Right lobe of liver (tissue), 4 donors: ENCODE data around the gene SCAMP4.

ENCODE experiments used
- CTCF ChIP-seq, 4 donors: fragments of 200-600 bp in 3 of 4; fragments of 450-650 bp in 1 of 4; IDR thresholded peaks; one replicate each; pipeline versions ENCODE4 v1.5.1 to v1.8.0; 2016 to 2022; ENCODE audit warnings: antibody characterized with exemption in 4 of 4, mild to moderate bottlenecking in 2 of 4
- POLR2A ChIP-seq: fragments of 450-650 bp; IDR thresholded peaks from one replicate; pipeline ENCODE4 v1.6.1; 2017; ENCODE audit warnings: antibody characterized with exemption, mild to moderate bottlenecking
- donor health status: DM: no; HTN: no; CAD: no.
- donor health status: DM: no; HTN: no; CAD: no.
- donor health status: DM: no; HTN: yes; CAD: no.

- TF ChIP-seq CTCF (IDR thresholded peaks at IDR 0.05) (peak in 2 of 4 donors; percentile 29 to 53), POLR2A (no peak)
Measured at GRCh38 chr19:1941146-1942077, 36.2 kb downstream of the SCAMP4 start, which contains the start of gene CSNK1G2.
